Brain pericyte (primary cell): ENCODE results near the gene MRPL50.

Experiments
- DNase-seq: peaks from one replicate; pipeline ENCODE4 v3.0.0-alpha.2; 2012; ENCODE audit warnings: low read depth, low spot score

Gene MRPL50

DNA sequence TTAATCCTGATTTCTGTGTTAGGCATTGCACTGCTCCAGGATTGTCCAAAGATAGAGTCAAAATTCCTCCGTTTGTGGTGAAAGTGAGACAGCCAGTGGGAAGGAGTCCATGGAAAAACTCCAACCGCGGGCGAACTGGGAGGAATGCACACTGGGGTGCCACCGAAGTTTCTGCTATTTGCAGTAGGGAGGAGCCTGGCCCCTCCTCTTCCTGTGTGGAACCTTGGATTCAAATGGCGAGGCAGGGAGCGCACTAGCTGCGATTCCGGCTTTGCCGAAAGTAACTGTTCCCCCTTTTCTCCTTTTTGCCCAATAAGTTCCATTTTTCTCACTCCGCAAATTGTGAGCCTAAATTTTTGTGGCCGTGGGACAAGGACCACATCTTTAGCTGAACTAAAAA lies 22.9 kb downstream of the MRPL50 start:
- no peak for DNase-seq

DNA sequence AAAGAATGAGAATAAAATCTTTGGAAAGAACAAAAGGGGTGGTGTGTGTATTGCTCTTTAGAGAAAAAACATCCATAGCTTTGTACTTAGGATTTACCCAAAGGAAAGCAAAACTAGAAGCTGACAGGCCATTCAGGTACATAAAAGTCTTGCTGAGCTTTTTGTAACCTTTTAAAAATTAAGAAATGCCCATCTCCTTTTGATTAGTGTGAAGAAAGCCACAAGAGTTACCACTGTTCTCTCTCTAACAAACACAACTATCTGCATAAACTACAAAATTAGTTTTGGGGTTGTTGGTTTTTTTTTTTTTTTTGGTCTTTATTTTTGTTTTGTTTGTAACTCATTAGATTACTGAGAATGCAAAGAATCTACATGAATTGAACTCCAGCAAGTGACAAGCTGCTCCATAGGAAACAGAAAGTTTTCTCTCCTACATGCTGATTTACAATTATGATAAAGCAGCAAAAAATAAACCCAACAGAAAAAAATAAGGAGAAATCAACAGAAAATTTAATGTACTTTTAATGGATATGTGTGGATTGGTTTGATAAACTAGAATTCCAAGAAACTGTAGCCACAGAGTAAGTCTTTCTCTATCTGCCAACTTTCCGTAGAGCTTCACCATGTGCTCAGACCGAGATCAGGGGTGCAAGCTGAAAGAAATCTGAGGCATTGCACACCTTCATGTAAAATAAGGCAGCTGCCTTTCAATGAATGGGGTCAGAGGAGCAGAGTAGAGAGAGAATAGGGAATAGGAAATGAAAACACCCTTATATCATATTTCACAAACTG lies 25.9 kb downstream of the MRPL50 start:
- DNase-seq, result no peak

GRCh38 chr9:101371813-101372212 lies 26.6 kb downstream of the MRPL50 start:
- no peak for DNase-seq

DNA sequence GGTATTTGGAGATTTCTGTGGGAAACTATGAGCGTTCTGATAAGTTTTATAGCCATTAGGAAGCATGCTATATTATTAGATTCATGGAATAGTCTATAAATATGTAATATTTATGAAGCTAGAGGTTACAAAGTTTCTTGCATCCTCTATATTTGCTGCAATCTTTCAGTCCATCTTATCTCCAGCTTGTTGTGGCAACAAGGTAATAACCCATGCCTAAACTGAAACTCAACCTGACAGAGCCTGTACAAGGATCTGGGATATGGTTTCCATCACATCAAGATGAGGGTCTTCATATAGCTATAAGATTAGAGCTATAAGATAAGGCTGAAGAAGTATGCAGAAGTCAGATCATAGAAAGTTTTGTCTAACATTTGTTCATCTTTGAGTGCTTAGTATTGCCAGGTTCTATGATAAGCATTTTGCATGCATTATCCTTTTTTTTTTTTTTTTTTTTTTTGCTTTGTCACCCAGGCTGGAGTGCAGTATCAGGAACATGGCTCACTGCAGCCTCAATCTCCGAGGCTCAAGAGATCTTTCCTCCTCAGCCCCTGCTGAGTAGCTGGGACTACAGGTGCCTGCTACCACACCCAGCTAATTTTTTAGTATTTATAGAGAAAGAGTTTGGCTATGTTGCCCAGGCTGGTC lies 28.4 kb downstream of the MRPL50 start:
- no peak for DNase-seq

DNA sequence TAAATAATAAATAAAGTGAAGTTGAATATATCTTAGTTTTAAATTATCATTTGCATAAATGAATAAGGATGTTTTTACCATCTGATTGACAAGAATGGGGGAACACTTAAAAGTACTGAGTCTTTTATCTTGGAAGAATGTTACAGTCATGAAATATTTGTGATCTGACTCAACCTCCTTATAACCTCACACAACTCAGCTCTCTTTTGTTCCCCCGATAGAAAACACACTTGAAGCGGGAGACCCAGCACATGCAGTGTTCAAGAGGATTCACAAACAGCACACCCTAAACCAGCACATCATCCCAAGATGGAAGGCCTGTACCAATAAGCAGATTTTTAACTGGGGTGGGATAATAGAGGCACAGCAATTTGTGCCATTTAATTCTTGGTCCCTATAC lies 29.1 kb downstream of the MRPL50 start:
- DNase-seq, result no peak

DNA sequence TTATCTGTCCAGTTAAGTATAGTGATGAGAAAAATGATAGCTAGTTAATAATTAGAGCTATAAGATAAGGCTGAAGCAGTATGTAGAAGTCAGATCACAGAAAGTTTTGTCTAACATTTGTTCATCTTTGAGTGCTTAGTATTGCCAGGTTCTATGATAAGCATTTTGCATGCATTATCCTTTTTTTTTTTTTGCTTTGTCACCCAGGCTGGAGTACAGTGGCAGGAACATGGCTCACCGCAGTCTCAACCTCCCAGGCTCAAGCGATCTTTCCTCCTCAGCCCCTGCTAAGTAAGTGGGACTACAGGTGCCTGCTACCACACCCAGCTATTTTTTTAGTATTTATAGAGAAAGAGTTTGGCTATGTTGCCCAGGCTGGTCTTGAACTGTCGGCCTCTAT lies 31.1 kb downstream of the MRPL50 start:
- no peak for DNase-seq

DNA sequence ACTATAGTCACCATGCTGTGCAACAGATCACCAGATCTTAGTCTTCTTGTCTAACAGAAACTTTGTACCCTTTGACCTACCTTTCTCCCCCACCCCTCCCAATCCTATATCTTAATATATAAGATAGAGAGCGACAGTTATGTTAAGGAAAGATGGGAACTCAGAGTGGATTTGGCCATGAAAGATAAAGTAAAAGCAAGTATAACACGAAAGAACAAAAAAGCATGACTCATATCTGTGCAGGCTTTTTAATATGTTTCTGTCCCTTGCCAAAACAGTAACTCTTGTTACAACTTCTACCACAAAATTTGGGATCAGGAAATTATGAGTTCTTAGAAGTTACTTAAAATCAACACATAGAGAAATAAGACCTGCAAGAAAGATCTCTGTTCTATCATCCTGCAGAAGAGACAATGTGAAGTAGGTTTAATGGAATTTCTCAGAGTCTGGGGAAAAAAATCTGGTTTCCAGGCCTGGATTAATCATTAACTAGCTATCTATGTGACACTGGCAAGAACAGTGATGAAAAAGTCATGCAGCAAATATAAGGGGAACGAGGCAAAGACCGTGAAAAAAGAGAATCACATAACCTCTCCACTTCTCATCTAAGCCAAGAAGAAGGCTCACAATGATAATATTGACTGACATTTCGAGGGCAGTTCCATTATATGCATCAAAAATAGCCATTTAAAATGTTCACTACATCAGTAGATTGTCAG lies 32.2 kb downstream of the MRPL50 start:
- no peak for DNase-seq

DNA sequence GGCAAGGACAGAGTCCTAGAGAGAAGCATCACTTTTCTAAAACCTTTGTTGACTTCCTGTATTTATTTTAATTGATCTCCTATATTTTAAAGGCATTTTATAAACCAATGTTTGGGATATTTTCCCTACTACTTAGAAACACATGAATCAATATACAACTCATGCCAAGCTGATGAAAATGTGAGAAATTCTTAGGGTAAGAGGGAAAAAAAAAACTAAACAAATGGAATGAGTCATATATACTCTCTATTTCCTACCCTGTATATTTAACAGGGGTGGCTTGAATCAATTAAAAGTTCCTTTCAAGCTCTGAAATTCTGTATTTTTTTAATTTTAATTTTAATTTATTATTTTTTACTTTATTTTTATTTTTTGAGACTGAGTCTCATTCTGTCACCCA lies 33.2 kb downstream of the MRPL50 start:
- DNase-seq, result no peak

DNA sequence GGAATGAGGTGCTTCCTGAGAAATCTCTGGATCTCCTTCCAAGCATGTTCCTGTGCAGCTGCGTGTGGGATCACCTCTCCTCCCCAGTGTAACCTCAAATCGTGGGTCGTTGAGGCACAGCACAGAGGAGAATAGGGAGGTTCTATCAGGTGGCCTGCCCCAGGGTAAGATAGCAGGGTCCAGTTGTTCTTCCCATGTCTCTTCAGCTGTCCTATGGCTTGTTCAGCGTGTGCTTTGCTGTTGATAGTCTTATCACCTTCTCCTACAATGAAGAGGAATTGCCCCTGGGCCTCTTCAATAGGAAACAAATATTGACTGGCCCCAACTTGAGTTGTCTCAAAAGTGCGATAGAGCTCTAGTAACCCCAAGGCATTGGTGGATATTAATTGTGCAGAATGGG lies 36.0 kb downstream of the MRPL50 start:
- no peak for DNase-seq

GRCh38 chr9:101360647-101361046 lies 37.8 kb downstream of the MRPL50 start:
- DNase-seq, result no peak

GRCh38 chr9:101359679-101360078 lies 38.7 kb downstream of the MRPL50 start:
- no peak for DNase-seq

GRCh38 chr9:101356619-101357018 lies 41.8 kb downstream of the MRPL50 start:
- DNase-seq, result no peak

- no peak for DNase-seq
These were observed 43.4 kb downstream of the MRPL50 start for GRCh38 chr9:101354765-101355708.

DNA sequence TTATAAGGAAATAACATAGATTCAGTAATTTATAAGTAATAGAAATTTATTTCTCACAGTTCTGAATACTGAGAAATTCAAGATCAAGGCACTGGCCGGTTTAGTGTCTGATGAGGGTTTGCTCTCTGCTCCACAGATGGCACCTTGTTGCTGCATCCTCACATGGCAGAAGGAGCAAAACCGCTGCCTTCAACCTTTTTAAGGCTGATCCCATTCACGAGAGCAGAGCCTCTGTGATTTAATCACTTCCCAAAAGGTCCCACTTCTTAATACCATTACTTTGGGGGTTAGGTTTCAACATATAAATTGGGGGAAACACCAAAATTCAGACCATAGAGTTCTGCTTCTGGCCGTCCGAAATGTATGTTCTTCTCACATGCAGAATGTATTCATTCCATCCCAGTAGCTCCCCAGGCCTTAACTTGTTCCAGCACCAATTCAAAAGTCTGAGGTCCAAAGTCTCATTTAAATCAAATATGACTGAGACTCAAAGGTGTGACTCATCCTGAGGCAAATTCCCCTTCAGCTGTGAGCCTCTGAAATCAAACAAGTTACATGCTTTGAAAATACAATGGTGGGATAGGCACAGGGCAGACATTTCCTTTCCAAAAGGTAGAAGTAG lies 44.2 kb downstream of the MRPL50 start:
- no peak for DNase-seq

DNA sequence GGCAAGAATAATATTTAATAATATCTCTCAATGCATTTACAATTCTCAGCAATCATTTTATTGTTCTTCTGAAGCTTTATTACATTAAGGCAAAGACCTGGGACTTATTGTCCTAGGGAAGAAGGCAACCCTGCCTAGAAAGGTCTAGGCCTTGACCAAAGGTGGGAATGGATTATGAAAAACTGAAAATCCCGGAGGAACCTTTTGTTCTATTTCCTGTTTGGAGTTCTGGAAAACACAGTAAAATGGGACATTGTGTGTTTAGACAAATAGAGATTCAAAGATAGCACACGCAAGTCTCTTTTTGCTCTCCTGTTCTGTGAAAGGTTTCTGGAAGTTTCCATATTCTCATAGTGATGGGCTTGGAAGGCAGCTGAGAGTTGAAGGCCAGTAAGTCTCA lies 44.7 kb downstream of the MRPL50 start:
- no peak for DNase-seq

DNA sequence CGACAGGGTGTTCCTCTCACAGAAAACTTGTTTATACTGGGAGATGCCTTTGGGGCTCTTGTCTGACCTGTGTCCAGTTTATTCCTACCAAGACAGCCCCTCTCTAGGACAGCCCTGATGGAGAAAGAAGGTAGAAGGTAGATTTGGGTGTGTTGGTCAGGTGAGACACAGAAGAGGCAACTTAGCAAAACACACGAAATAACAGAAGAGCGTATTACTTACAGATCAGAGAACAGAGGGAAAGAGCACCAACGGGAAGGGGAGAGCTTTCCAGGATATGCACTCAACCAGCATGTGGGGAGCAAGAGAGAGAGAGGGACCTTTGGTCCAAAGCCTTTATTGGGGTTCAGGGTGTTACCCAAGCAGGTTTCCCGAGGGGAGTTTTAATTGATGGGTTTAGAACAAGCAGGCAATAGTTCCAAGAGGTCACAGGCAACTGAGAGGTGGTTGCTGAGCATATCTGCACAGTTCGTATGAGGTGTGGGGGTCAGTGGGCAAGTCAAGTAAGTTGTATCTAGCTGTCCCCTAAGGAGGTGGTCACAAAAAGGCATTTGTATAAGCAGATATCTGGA lies 45.4 kb downstream of the MRPL50 start:
- DNase-seq, result no peak

- DNase-seq, result no peak
These were observed 48.1 kb downstream of the MRPL50 start for GRCh38 chr9:101350285-101350684.

DNA sequence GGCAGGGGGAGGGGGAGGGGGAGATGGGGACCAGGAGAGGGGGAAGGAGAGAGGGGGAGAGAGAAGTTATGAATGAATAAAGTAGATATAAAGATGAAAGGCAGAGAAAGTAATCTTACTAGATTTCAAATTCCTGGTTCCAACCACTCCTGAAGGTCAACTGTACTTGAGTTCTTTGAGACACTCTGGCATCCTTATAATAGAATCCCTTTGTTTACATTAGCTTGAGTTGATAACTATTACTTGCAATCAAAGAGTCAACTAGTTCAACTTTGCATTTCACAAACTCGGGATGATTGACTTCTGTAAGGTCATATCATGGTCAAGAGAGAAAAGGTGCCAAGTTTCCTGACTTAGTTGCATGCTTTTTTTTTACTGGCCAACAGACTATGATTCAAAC lies 55.8 kb downstream of the MRPL50 start:
- no peak for DNase-seq

GRCh38 chr9:101341958-101342357 lies 56.5 kb downstream of the MRPL50 start:
- no peak for DNase-seq
